ENCODE measurements around the gene ARHGEF3.

ARHGEF3 gene, protein sequence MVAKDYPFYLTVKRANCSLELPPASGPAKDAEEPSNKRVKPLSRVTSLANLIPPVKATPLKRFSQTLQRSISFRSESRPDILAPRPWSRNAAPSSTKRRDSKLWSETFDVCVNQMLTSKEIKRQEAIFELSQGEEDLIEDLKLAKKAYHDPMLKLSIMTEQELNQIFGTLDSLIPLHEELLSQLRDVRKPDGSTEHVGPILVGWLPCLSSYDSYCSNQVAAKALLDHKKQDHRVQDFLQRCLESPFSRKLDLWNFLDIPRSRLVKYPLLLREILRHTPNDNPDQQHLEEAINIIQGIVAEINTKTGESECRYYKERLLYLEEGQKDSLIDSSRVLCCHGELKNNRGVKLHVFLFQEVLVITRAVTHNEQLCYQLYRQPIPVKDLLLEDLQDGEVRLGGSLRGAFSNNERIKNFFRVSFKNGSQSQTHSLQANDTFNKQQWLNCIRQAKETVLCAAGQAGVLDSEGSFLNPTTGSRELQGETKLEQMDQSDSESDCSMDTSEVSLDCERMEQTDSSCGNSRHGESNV

DNA sequence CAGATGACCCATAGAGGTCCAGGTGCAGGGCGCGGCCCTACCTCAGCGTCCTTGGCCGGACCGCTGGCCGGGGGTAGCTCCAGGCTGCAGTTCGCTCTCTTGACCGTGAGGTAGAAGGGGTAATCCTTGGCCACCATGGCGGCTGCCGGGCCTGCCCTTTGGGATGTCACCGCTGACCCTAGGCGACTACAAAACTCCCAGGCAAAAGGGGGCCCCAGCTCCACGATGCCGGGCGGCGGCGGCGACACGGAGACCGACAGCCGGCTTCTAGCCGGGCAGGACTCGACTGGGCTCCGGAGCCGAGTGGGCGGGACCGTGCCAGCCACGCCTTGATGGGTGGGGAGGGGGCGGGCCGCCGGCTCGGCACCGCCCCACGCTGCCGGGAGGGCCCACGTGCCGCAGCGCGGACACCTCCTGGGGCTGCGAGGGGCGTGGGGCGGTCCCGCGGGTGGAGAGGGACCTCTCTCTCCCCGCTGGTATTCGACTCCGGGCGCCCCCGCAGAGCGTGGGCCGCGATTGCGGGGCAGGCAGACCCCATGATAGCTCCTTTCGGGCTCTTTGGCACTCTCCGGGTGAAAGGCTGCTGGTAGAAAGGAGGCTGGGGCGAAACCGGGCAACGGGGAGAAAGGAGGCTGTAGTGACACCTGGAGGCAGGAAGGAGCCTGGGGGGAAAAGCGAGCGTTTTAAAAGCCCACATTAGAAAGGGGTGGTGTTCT, at the start of gene ARHGEF3:
Gene ARHGEF3, minus strand, starts transcription at position 288 of the 716 bp plus-strand sequence. Its CDS starts 151 bp downstream, at position 137.
- CTCF ChIA-PET = interaction anchor here (0.6 to 5.8 kb wide), 16 partner anchors 10 to 755 kb away, joined by 3 to 57 read pairs (median 4); no protein-coding TSS in a partner anchor
- H3K27ac ChIP-seq (ENCODE audit: extremely low read depth, low read depth, low read length) = peak within 1 kb of the TSS; percentile 30; the same call in 1 of the 2 replicates
- H3K36me3 ChIP-seq (ENCODE audit: control insufficient read depth in 2 of 2, insufficient read depth in 1 of 2, low read length in 2 of 2) = no peaks in the 10 kb centered on the region
- no peaks in the 10 kb centered on the region for H3K9me3 ChIP-seq (ENCODE audit: control insufficient read depth, insufficient read depth, low read depth, low read length)
- peaks cover 12% of the 10 kb centered on the region for H3K4me1 ChIP-seq (ENCODE audit: control insufficient read depth, insufficient read depth, low read length)
- H3K4me3 ChIP-seq (ENCODE audit: low read depth, low read length) = peak within 1 kb of the TSS; percentile 70
- POLR2A ChIA-PET = interaction anchor here (0.6 to 1.3 kb wide), 11 partner anchors 10 to 669 kb away, joined by 3 to 7 read pairs (median 3); no protein-coding TSS in a partner anchor
- TF ChIP-seq KLF8 (tag by site-specific recombination; IDR thresholded peaks at IDR 0.05) (peak; percentile 88), ZNF629 (tag by site-specific recombination; IDR thresholded peaks at IDR 0.05) (no peak), ZNF544 (tag by site-specific recombination; IDR thresholded peaks at IDR 0.05) (no peak), GLI4 (tag by site-specific recombination; IDR thresholded peaks at IDR 0.05) (no peak), BCL11A (tag by site-specific recombination; IDR thresholded peaks at IDR 0.05; ENCODE audit: low read depth) (no peak), ZEB2 (tag by site-specific recombination; IDR thresholded peaks at IDR 0.05) (0 out of 2 replicates have a peak, but pooled peaks have one; percentile 36), ZNF670 (tag by site-specific recombination; IDR thresholded peaks at IDR 0.05; ENCODE audit: low read depth) (no peak), ZBTB20 (tag by site-specific recombination; IDR thresholded peaks at IDR 0.05) (peak; percentile 61; the same call in 1 of the 2 replicates), TCF7L2 (IDR thresholded peaks at IDR 0.05; ENCODE audit: borderline replicate concordance, low read depth, low read length) (no peak), ZNF768 (tag by site-specific recombination; IDR thresholded peaks at IDR 0.05) (no peak), ZNF292 (tag by site-specific recombination; IDR thresholded peaks at IDR 0.05; ENCODE audit: borderline replicate concordance, low read depth) (no peak), ZNF561 (tag by site-specific recombination; IDR thresholded peaks at IDR 0.05; ENCODE audit: borderline replicate concordance) (peak; percentile 76), ZNF501 (tag by site-specific recombination; IDR thresholded peaks at IDR 0.05) (0 out of 2 replicates have a peak, but pooled peaks have one; percentile 31), HOXD13 (CRISPR knock-in tag; IDR thresholded peaks at IDR 0.05; ENCODE audit: borderline replicate concordance) (no peak), SCRT2 (tag by site-specific recombination; IDR thresholded peaks at IDR 0.05) (no peak), IKZF3 (tag by site-specific recombination; IDR thresholded peaks at IDR 0.05) (no peak), ZNF621 (tag by site-specific recombination; IDR thresholded peaks at IDR 0.05) (no peak), KLF7 (tag by site-specific recombination; IDR thresholded peaks at IDR 0.05; ENCODE audit: borderline replicate concordance) (no peak), ZSCAN16 (tag by site-specific recombination; IDR thresholded peaks at IDR 0.05) (no peak), ZNF416 (tag by site-specific recombination; IDR thresholded peaks at IDR 0.05) (no peak), ZNF76 (tag by site-specific recombination; IDR thresholded peaks at IDR 0.05; ENCODE audit: borderline replicate concordance, low read depth) (no peak), ZNF548 (tag by site-specific recombination; IDR thresholded peaks at IDR 0.05) (no peak), ZNF654 (tag by site-specific recombination; IDR thresholded peaks at IDR 0.05; ENCODE audit: low read depth) (peak; percentile 28), FEZF1 (tag by site-specific recombination; IDR thresholded peaks at IDR 0.05) (no peak), ZFP41 (tag by site-specific recombination; IDR thresholded peaks at IDR 0.05; ENCODE audit: borderline replicate concordance) (no peak), GLIS1 (tag by site-specific recombination; IDR thresholded peaks at IDR 0.05) (peak; percentile 62), ZNF792 (tag by site-specific recombination; IDR thresholded peaks at IDR 0.05) (no peak), ZNF311 (tag by site-specific recombination; IDR thresholded peaks at IDR 0.05; ENCODE audit: borderline replicate concordance) (no peak), ZNF776 (tag by site-specific recombination; IDR thresholded peaks at IDR 0.05; ENCODE audit: borderline replicate concordance) (no peak), ZNF324 (tag by site-specific recombination; IDR thresholded peaks at IDR 0.05) (no peak), ZNF221 (tag by site-specific recombination; IDR thresholded peaks at IDR 0.05; ENCODE audit: borderline replicate concordance) (no peak), ZNF366 (tag by site-specific recombination; conservative IDR thresholded peaks at IDR 0.05) (no peak)
- TF ChIP-seq, protein P1, sequence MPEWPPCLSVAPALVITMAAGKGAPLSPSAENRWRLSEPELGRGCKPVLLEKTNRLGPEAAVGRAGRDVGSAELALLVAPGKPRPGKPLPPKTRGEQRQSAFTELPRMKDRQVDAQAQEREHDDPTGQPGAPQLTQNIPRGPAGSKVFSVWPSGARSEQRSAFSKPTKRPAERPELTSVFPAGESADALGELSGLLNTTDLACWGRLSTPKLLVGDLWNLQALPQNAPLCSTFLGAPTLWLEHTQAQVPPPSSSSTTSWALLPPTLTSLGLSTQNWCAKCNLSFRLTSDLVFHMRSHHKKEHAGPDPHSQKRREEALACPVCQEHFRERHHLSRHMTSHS (tag by site-specific recombination; IDR thresholded peaks at IDR 0.05) = no peak
- TF ChIP-seq, protein P2, sequence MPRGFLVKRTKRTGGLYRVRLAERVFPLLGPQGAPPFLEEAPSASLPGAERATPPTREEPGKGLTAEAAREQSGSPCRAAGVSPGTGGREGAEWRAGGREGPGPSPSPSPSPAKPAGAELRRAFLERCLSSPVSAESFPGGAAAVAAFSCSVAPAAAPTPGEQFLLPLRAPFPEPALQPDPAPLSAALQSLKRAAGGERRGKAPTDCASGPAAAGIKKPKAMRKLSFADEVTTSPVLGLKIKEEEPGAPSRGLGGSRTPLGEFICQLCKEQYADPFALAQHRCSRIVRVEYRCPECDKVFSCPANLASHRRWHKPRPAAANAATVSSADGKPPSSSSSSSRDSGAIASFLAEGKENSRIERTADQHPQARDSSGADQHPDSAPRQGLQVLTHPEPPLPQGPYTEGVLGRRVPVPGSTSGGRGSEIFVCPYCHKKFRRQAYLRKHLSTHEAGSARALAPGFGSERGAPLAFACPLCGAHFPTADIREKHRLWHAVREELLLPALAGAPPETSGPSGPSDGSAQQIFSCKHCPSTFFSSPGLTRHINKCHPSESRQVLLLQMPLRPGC (tag by site-specific recombination; IDR thresholded peaks at IDR 0.05) = no peak
- TF ChIP-seq, protein P3, sequence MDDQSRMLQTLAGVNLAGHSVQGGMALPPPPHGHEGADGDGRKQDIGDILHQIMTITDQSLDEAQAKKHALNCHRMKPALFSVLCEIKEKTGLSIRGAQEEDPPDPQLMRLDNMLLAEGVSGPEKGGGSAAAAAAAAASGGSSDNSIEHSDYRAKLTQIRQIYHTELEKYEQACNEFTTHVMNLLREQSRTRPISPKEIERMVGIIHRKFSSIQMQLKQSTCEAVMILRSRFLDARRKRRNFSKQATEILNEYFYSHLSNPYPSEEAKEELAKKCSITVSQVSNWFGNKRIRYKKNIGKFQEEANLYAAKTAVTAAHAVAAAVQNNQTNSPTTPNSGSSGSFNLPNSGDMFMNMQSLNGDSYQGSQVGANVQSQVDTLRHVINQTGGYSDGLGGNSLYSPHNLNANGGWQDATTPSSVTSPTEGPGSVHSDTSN (CRISPR knock-in tag; IDR thresholded peaks at IDR 0.05) = no peak

Data from HEK293 (cell line).